Progenitor cell of endocrine pancreas (in vitro differentiated cells): Measurements from ENCODE around the gene AXIN1. TPM values are rescaled to one million over a fixed set of nuclear protein-coding genes. Genes with fewer than 3 reads are reported as not detected.

Experiments used
- DNase-seq: peaks from one replicate; pipeline ENCODE4 v3.0.0; 2021; ENCODE audit warnings: low spot score; ENCODE audit not compliant: unreplicated experiment
- H3K27ac Mint-ChIP-seq: 2 replicates; pipeline ENCODE4 v1.8.0; 2021; ENCODE audit warnings: mild to moderate bottlenecking, moderate library complexity, mixed read lengths
- H3K27me3 Mint-ChIP-seq: 2 replicates; pipeline ENCODE4 v1.8.0; 2021; ENCODE audit warnings: mixed read lengths
- H3K36me3 Mint-ChIP-seq: 2 replicates; pipeline ENCODE4 v1.8.0; 2022; ENCODE audit warnings: mixed read lengths; ENCODE audit not compliant: insufficient read depth
- H3K4me1 Mint-ChIP-seq: 2 replicates; pipeline ENCODE4 v1.8.0; 2021; ENCODE audit warnings: low read depth, mixed read lengths
- H3K4me3 Mint-ChIP-seq: 2 replicates; pipeline ENCODE4 v1.8.0; 2021; ENCODE audit warnings: low read depth, mild to moderate bottlenecking, moderate library complexity, mixed read lengths
- H3K9me3 Mint-ChIP-seq: 2 replicates; pipeline ENCODE4 v1.8.0; 2021; ENCODE audit warnings: low read depth, mixed read lengths
- total RNA-seq: library from RNA; stranded (reverse); gene quantifications from 2 replicates; pipeline ENCODE4 v1.2.1, GENCODE V29; 2021
- TF ChIP-seq, protein P1 (sequence below): fragments of 200-600 bp; sonication (generic); IDR thresholded peaks from one replicate; pipeline ENCODE4 v1.5.0; 2021; ENCODE audit warnings: antibody characterized with exemption, mild to moderate bottlenecking; ENCODE audit not compliant: unreplicated experiment

The AXIN1 gene
- total RNA-seq, 1 donor from 2014 or later: 34.4 TPM

DNA sequence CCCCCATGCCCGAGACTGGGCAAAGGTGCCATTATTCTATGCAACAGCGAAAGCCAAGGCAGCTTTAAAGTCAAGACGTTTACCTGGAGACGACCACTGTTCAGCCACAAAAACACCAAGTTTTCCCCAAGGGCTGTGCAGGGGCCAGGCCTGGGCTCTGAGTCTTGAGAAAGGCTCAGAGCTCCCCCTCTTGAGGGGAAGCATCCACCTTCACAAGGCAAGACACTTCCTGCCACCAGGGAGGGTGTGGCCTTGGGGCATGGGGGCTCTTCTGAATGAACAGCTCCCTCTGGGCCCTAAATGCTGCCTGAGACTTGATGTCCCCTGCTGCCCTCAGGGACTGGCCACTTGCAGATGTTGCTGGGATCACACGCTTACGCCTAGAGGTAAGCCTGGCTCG lies 43.0 kb downstream of the AXIN1 start:
- Mint-ChIP-seq H3K4me3 (no peak overlapping the region), H3K9me3 (no peaks in the 10 kb centered on the region), H3K4me1 (no peaks in the 10 kb centered on the region), H3K36me3 (peaks cover 5% of the 10 kb centered on the region), H3K27me3 (no peaks in the 10 kb centered on the region), H3K27ac (no peak overlapping the region)
- TF ChIP-seq, protein P1, sequence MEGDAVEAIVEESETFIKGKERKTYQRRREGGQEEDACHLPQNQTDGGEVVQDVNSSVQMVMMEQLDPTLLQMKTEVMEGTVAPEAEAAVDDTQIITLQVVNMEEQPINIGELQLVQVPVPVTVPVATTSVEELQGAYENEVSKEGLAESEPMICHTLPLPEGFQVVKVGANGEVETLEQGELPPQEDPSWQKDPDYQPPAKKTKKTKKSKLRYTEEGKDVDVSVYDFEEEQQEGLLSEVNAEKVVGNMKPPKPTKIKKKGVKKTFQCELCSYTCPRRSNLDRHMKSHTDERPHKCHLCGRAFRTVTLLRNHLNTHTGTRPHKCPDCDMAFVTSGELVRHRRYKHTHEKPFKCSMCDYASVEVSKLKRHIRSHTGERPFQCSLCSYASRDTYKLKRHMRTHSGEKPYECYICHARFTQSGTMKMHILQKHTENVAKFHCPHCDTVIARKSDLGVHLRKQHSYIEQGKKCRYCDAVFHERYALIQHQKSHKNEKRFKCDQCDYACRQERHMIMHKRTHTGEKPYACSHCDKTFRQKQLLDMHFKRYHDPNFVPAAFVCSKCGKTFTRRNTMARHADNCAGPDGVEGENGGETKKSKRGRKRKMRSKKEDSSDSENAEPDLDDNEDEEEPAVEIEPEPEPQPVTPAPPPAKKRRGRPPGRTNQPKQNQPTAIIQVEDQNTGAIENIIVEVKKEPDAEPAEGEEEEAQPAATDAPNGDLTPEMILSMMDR: no peak
- no peak for DNase-seq

DNA sequence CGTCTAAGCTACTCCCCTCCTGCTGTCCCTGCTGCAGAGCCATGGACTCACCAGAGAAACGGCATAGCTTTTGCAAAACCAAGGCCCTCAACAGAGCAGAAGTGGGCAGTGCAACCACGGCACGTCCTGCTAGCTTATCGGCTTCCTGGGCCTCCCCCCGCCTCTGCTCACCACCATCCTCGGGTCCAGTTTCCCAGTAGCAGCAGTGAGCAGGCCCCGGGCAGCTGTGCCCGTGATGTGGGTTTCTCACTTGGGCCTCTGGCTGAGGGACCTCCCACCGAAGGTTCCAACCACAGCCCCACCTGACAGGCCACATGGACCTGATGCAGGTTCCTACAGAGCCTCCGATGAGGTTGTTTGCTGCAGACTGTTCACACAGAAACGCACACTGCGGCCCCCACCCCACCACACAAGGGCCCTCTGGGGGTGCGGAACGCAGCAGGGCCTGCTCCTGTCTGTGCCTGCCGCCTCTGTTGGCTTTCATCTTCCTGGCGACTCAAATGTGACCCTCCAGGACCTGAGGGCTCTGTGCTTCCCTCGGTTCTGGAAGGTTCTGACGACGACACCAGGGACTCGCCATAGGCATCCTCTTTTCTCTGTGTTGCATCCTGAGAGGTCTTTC lies 44.7 kb downstream of the AXIN1 start:
- Mint-ChIP-seq H3K27me3 (no peaks in the 10 kb centered on the region), H3K9me3 (no peaks in the 10 kb centered on the region), H3K4me1 (no peaks in the 10 kb centered on the region), H3K36me3 (peaks cover 6% of the 10 kb centered on the region), H3K4me3 (no peak overlapping the region), H3K27ac (no peak overlapping the region)
- TF ChIP-seq, protein P1: no peak
- DNase-seq: no peak

DNA sequence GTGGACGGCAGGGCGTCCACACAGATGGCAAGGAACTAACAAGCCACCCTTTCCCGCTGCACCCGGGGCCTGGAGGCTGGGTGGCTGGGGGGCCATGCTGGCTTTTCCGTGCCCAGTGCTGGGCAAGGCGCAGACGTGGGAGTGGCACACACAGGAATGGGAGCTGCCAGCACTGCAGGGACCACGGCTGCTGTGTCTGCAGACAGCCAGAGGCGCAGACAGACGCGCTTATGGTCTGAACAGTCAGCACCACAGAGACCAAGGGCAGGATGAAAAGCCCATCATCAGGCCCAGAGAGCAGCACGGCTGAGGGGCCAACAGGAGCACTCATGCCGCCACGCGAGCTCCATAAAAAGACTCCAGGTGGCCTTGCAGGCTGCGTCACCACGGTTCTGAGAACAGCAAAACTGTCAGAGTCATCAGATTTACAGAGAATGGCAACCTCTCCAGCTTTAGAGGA lies 45.6 kb downstream of the AXIN1 start:
- Mint-ChIP-seq H3K36me3 (peaks cover 3% of the 10 kb centered on the region), H3K4me3 (no peak overlapping the region), H3K4me1 (no peaks in the 10 kb centered on the region), H3K9me3 (no peaks in the 10 kb centered on the region), H3K27me3 (no peaks in the 10 kb centered on the region), H3K27ac (no peak overlapping the region)
- TF ChIP-seq, protein P1: no peak
- no peak for DNase-seq

DNA sequence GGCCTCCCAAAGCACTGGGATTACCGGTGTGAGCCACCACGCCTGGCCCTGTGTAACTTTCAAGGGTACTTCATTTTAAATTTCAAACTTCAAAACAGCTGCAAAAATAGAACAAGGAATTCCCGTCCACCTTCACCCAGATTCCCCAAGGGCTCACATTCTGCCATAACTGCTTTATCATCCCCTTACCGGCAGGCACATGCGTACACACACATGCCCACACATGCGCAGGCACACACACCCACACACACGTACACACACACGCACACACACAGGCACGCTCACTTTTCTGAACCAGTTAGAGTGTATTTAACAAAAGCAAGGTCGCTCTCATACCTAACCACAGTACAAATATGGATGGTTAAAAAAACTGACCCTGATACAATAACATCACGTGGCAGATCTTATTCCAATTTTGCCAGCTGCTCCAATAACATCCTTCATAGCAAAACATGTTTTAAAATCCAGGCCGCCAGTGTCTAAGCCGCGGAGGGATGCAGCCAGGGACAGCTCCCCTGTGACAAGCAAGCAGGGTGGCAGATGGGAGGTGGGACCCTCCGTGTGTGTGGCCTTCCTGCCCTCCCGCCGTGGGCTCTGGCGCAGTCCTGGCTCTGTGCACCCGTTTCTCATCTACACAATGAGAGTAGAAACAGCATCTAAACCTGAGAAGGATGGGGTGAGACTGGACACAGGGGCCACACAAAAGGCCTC lies 46.5 kb downstream of the AXIN1 start:
- Mint-ChIP-seq H3K9me3 (no peaks in the 10 kb centered on the region), H3K4me1 (no peaks in the 10 kb centered on the region), H3K36me3 (peaks cover 3% of the 10 kb centered on the region), H3K27me3 (no peaks in the 10 kb centered on the region), H3K4me3 (no peak overlapping the region), H3K27ac (no peak overlapping the region)
- no peak for DNase-seq
- TF ChIP-seq, protein P1: no peak

DNA sequence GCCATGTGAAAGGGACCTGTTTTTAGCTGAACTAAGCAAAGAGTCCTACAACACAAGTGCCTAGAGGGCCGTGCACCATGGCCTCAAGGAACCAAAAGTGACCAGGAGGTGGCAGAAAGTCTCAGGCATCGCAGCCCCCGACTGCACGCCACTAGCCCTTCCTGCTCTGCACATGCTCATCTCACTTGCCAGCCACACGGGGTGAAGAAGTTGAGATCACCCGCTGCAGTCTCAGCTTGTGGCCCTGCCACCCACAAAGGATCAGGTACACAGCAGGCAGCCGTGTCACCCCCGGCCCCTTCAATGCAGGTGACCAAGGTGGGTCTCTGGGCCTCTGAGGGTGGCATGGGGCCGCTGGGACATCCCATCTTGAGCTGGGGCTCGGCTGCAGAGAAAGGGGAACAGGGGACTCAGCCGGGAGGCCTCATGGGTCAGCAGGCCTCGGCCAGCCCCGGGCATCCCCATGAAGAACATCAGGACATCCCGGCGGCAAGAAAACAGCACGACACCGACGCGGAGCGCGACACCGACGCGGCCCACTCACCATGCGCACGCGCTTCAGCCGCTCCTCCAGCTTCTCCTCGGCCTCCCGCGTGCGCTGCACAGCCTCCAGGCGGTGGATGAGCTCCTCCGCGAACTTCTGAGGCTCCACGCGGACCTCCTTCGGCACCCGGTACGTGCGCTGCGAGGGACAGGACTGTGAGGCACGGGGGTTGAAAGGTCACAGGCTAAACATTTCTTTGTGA lies 48.6 kb downstream of the AXIN1 start:
- no peaks in the 10 kb centered on the region for H3K9me3 Mint-ChIP-seq
- H3K27me3 Mint-ChIP-seq: no peaks in the 10 kb centered on the region
- no peak for DNase-seq
- TF ChIP-seq, protein P1: no peak
- H3K27ac Mint-ChIP-seq: no peak overlapping the region
- no peaks in the 10 kb centered on the region for H3K4me1 Mint-ChIP-seq
- peaks cover 3% of the 10 kb centered on the region for H3K36me3 Mint-ChIP-seq
- no peak overlapping the region for H3K4me3 Mint-ChIP-seq
